IMR-90 (cell line): ENCODE results near the gene CYB5R2. TPM values are rescaled to one million over a fixed set of nuclear protein-coding genes. Genes with fewer than 3 reads are reported as not detected.

Source experiments
- ATAC-seq: fragments of 200-7000 bp; cut with Tn5 transposase; 2 replicates; pipeline ENCODE4 v1.9.1; 2020; ENCODE audit warnings: low read depth, mild to moderate bottlenecking, moderate library complexity
- BruUV-seq: library from RNA; stranded (reverse); fragments of 400-500 nt; replicated peaks from 2 replicates; lab custom pipeline; 2021; lab: Mats Ljungman, UMichigan
- CTCF ChIA-PET: fragments of 300-600 bp; formaldehyde crosslinking; extraction: SDS; loops from one replicate; lab custom pipeline; 2021; ENCODE audit warnings: antibody characterized with exemption; lab: Yijun Ruan, JAX
- POLR2A ChIA-PET: fragments of 300-600 bp; sonication (Branson Sonifier 250); formaldehyde crosslinking; loops from one replicate; lab custom pipeline; 2022; ENCODE audit warnings: antibody characterized with exemption; ENCODE audit not compliant: unreplicated experiment; lab: Charles Lee
- DNase-seq: peaks from one replicate; pipeline ENCODE4 v3.0.0; 2013
- H2AFZ ChIP-seq: replicated peaks from 2 replicates; pipeline ENCODE3; 2013; ENCODE audit warnings: low read length, mild to moderate bottlenecking; ENCODE audit not compliant: poor library complexity
- H2AK5ac ChIP-seq: 2 replicates; pipeline ENCODE4 v1.6.1; 2013; ENCODE audit warnings: low read depth, low read length, inconsistent platforms
- H2AK9ac ChIP-seq: replicated peaks from 2 replicates; pipeline ENCODE3; 2013; ENCODE audit warnings: mild to moderate bottlenecking, low read depth, low read length, moderate library complexity; ENCODE audit not compliant: poor library complexity
- H2BK120ac ChIP-seq: 2 replicates; pipeline ENCODE4 v1.6.1; 2013; ENCODE audit warnings: low read depth, low read length, inconsistent platforms
- H2BK15ac ChIP-seq: 3 replicates; pipeline ENCODE4 v1.6.1; 2013; ENCODE audit warnings: low read depth, low read length, inconsistent platforms
- H2BK20ac ChIP-seq: 2 replicates; pipeline ENCODE4 v1.6.1; 2013; ENCODE audit warnings: low read depth, mild to moderate bottlenecking, inconsistent platforms, low read length, moderate library complexity
- H2BK5ac ChIP-seq: 2 replicates; pipeline ENCODE4 v1.6.1; 2013; ENCODE audit warnings: mild to moderate bottlenecking, low read depth, low read length, inconsistent platforms; ENCODE audit not compliant: poor library complexity, severe bottlenecking
- H3K14ac ChIP-seq: replicated peaks from 2 replicates; pipeline ENCODE4 v1.6.1; 2013; ENCODE audit warnings: low read depth, low read length, inconsistent platforms
- H3K18ac ChIP-seq: 2 replicates; pipeline ENCODE4 v1.6.1; 2013; ENCODE audit warnings: low read depth, low read length, control low read depth
- H3K23ac ChIP-seq: 2 replicates; pipeline ENCODE4 v1.6.1; 2013; ENCODE audit warnings: low read depth, low read length, inconsistent platforms
- H3K27ac ChIP-seq: 2 replicates; pipeline ENCODE4 v1.5.1; 2013; ENCODE audit warnings: mild to moderate bottlenecking, control low read depth, low read length; ENCODE audit not compliant: insufficient read depth
- H3K27me3 ChIP-seq: 2 replicates; pipeline ENCODE4 v1.6.1; 2013; ENCODE audit warnings: low read length; ENCODE audit not compliant: control insufficient read depth, insufficient read depth
- H3K36me3 ChIP-seq: 2 replicates; pipeline ENCODE4 v1.6.1; 2013; ENCODE audit warnings: low read length, mixed read lengths; ENCODE audit not compliant: control insufficient read depth, insufficient read depth
- H3K4ac ChIP-seq: 2 replicates; pipeline ENCODE4 v1.6.1; 2013; ENCODE audit warnings: low read depth, low read length, inconsistent platforms
- H3K4me1 ChIP-seq: 2 replicates; pipeline ENCODE4 v1.6.1; 2013; ENCODE audit warnings: low read length, mixed read lengths; ENCODE audit not compliant: control insufficient read depth, insufficient read depth
- H3K4me2 ChIP-seq: 2 replicates; pipeline ENCODE4 v1.6.1; 2013; ENCODE audit warnings: low read depth, mild to moderate bottlenecking, control low read depth, low read length, moderate library complexity
- H3K4me3 ChIP-seq: 2 replicates; pipeline ENCODE4 v1.5.1; 2013; ENCODE audit warnings: low read depth, mild to moderate bottlenecking, control low read depth, low read length, moderate library complexity; ENCODE audit not compliant: insufficient read depth
- H3K56ac ChIP-seq: 2 replicates; pipeline ENCODE4 v1.6.1; 2013; ENCODE audit warnings: low read length, inconsistent platforms; ENCODE audit not compliant: insufficient read depth; ENCODE audit errors: extremely low read depth
- H3K79me1 ChIP-seq, 2 experiments: 2 replicates each; pipeline ENCODE4 v1.6.1; 2013; ENCODE audit warnings: low read length in 2 of 2, inconsistent platforms in 1 of 2, low read depth in 1 of 2
- H3K9ac ChIP-seq: 2 replicates; pipeline ENCODE4 v1.6.1; 2013; ENCODE audit warnings: low read depth, low read length, control low read depth
- H3K9me1 ChIP-seq: 2 replicates; pipeline ENCODE4 v1.6.1; 2013; ENCODE audit warnings: low read length, inconsistent platforms; ENCODE audit not compliant: insufficient read depth
- H3K9me3 ChIP-seq: 2 replicates; pipeline ENCODE4 v1.6.1; 2013; ENCODE audit warnings: low read length; ENCODE audit not compliant: control insufficient read depth, insufficient read depth
- H4K20me1 ChIP-seq: 2 replicates; pipeline ENCODE4 v1.6.1; 2013; ENCODE audit warnings: low read length, inconsistent platforms; ENCODE audit not compliant: insufficient read depth
- H4K5ac ChIP-seq: 2 replicates; pipeline ENCODE4 v1.6.1; 2013; ENCODE audit warnings: mild to moderate bottlenecking, low read depth, low read length, control low read depth
- H4K8ac ChIP-seq, 2 experiments: 2 replicates each; pipeline ENCODE4 v1.6.1; 2013; ENCODE audit warnings: low read depth in 2 of 2, low read length in 2 of 2, control low read depth in 1 of 2, inconsistent platforms in 1 of 2
- H4K91ac ChIP-seq: 2 replicates; pipeline ENCODE4 v1.6.1; 2013; ENCODE audit warnings: low read depth, low read length, inconsistent platforms; ENCODE audit not compliant: insufficient read depth
- BHLHE40 ChIP-seq: fragments of 150-350 bp; IDR thresholded peaks from 2 replicates; pipeline ENCODE4 v1.6.1; 2016; ENCODE audit warnings: mild to moderate bottlenecking, low read depth, low read length
- MAFK ChIP-seq: IDR thresholded peaks from 2 replicates; pipeline ENCODE4 v1.6.1; 2012; ENCODE audit warnings: low read depth, low read length, improper control_type of control experiment
- MAZ ChIP-seq: IDR thresholded peaks from 2 replicates; pipeline ENCODE4 v1.6.1; 2012; ENCODE audit warnings: low read depth, mild to moderate bottlenecking, low read length, improper control_type of control experiment, moderate library complexity, borderline replicate concordance
- NFE2L2 ChIP-seq: fragments of 150-350 bp; IDR thresholded peaks from 2 replicates; pipeline ENCODE4 v1.6.1; 2016; ENCODE audit warnings: low read depth, mild to moderate bottlenecking, low read length
- RFX5 ChIP-seq: IDR thresholded peaks from 2 replicates; pipeline ENCODE4 v1.8.0; 2012; ENCODE audit warnings: low read depth, mild to moderate bottlenecking, low read length, moderate library complexity
- WGBS, 2 experiments: methylation state at CpG; one replicate each; pipeline versions ENCODE4 v1.1.5 to v1.1.7; 2013; ENCODE audit warnings: missing lambda C conversion rate in 2 of 2; ENCODE audit not compliant: insufficient read length in 1 of 2; ENCODE audit errors: extremely low coverage in 2 of 2; 5-methylcytosine and 5-hydroxymethylcytosine counted together
- dilution Hi-C: fragments of 300-500 bp; cut with HindIII; formaldehyde crosslinking; loops from one replicate; pipeline ENCODE4 v1.14.3; 2018; ENCODE audit warnings: low sequenced_read_pairs; ENCODE audit not compliant: unreplicated experiment
- in situ Hi-C: fragments of 300-500 bp; cut with MboI; formaldehyde crosslinking; loops from 3 replicates; pipeline ENCODE4 v1.14.3; 2019; ENCODE audit warnings: low sequenced_read_pairs, inconsistent platforms, mixed read lengths
- intact Hi-C: fragments of 100-400 bp; cut with micrococcal nuclease; formaldehyde crosslinking; loops from 2 replicates; pipeline ENCODE4 v1.10.0; 2022
- polyA plus RNA-seq, 3 experiments: library from polyadenylated mRNA; depleted of rRNA; stranded (reverse); fragments of >200 nt; gene quantifications; 2 replicates each; pipeline ENCODE4 v1.2.3, GENCODE V29; 2012; ENCODE audit warnings: low replicate concordance in 1 of 3
- total RNA-seq: library from RNA; depleted of rRNA; stranded (reverse); fragments of >200 nt; gene quantifications from 2 replicates; pipeline ENCODE4 v1.2.3, GENCODE V29; 2012
- TF ChIP-seq, protein P1 (sequence below): fragments of 150-350 bp; IDR thresholded peaks from 2 replicates; pipeline ENCODE4 v1.6.1; 2017; ENCODE audit warnings: mild to moderate bottlenecking, antibody characterized with exemption, low read length, low read depth

CYB5R2 gene
- total and polyA plus RNA-seq, 2 of the 4 experiments (the other 2 are of a cell fraction), result 4.5 to 4.7 TPM

DNA sequence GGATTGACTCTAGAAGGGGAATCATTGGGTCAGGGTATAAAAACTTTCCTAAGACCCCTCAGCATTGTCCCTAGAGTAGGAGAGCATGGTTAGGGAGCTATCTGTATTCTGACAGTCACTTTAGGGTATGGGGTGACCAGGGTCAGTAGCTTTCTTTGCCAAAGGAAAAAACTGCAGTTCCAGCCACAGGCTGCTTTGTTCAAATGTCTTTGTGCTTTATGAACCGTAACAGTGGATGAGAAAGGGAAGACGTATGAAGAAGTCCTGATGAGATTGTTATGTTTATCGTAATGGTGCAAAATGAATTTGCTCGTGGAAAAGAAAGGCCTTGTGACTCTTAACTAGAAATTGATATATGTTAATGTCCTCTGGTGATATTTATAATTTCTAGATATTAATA, 30.0 kb downstream of the CYB5R2 start:
- no peaks in the 10 kb centered on the region for H3K9me3 ChIP-seq
- H3K4ac ChIP-seq, result no peak overlapping the region
- POLR2A ChIA-PET, result no interaction called here
- in situ Hi-C loops (no loop called here), intact Hi-C loops (no loop called here), dilution Hi-C loops (no loop called here)
- TF ChIP-seq MAFK, result no peak
- TF ChIP-seq RFX5, result no peak
- no peak for TF ChIP-seq NFE2L2
- TF ChIP-seq BHLHE40, result no peak
- no peak for TF ChIP-seq MAZ
- TF ChIP-seq, protein P1, sequence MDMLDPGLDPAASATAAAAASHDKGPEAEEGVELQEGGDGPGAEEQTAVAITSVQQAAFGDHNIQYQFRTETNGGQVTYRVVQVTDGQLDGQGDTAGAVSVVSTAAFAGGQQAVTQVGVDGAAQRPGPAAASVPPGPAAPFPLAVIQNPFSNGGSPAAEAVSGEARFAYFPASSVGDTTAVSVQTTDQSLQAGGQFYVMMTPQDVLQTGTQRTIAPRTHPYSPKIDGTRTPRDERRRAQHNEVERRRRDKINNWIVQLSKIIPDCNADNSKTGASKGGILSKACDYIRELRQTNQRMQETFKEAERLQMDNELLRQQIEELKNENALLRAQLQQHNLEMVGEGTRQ, result no peak
- no peak overlapping the region for H2AFZ ChIP-seq
- ATAC-seq, result no peak
- no peak overlapping the region for H2BK120ac ChIP-seq
- DNase-seq, result no peak
- no peak overlapping the region for H4K5ac ChIP-seq
- H3K23ac ChIP-seq, result no peak overlapping the region
- no peaks in the 10 kb centered on the region; the same call in 1 of the 2 replicates for H3K36me3 ChIP-seq
- H3K56ac ChIP-seq, result no peak overlapping the region
- no peak overlapping the region for H4K8ac ChIP-seq
- H2BK15ac ChIP-seq, result no peak overlapping the region
- no peak overlapping the region for H2AK5ac ChIP-seq
- H2BK5ac ChIP-seq, result no peak overlapping the region
- no TSS peak for BruUV-seq
- no peak overlapping the region for H2AK9ac ChIP-seq
- no peaks in the 10 kb centered on the region for H3K27me3 ChIP-seq
- no peak overlapping the region for H2BK20ac ChIP-seq
- H3K9me1 ChIP-seq, result no peaks in the 10 kb centered on the region
- H3K4me1 ChIP-seq, result no peaks in the 10 kb centered on the region
- H3K4me3 ChIP-seq, result no peak overlapping the region
- H4K91ac ChIP-seq, result no peak overlapping the region
- no peaks in the 10 kb centered on the region for H3K79me1 ChIP-seq
- H3K9ac ChIP-seq, result no peak overlapping the region
- no peak overlapping the region for H3K4me2 ChIP-seq
- H4K20me1 ChIP-seq, result no peaks in the 10 kb centered on the region
- WGBS, 2 experiments, result no CpG with 5 or more reads among the region's 4 CpGs
- H3K18ac ChIP-seq, result no peak overlapping the region
- CTCF ChIA-PET, result interaction anchor here (0.7 to 1.5 kb wide), 3 partner anchors 52 to 72 kb away, joined by 3 to 6 read pairs (median 6); no protein-coding TSS in a partner anchor
- H3K14ac ChIP-seq, result no peak overlapping the region
- H3K27ac ChIP-seq, result no peak overlapping the region
